T47D (cell line): ENCODE measurements around the gene ZNF830.
A peak's percentile ranks its signal among the peaks of the same experiment; 100 is the strongest.

ENCODE experiments used
- DNase-seq, 2 experiments: peaks; one replicate each; pipeline versions ENCODE4 v3.0.0 to v3.0.0-alpha.2; 2011 to 2012; ENCODE audit warnings: low read depth in 1 of 2, low spot score in 1 of 2
- JUND ChIP-seq: IDR thresholded peaks from 2 replicates; pipeline ENCODE4 v1.6.1; 2012; ENCODE audit warnings: low read depth
- in situ Hi-C: cut with HindIII; loops from 2 replicates; pipeline ENCODE4 v1.10.0; 2016; ENCODE audit warnings: low sequenced_read_pairs, low pct_unique_long_range_greater_than_20kb

Gene ZNF830

DNA sequence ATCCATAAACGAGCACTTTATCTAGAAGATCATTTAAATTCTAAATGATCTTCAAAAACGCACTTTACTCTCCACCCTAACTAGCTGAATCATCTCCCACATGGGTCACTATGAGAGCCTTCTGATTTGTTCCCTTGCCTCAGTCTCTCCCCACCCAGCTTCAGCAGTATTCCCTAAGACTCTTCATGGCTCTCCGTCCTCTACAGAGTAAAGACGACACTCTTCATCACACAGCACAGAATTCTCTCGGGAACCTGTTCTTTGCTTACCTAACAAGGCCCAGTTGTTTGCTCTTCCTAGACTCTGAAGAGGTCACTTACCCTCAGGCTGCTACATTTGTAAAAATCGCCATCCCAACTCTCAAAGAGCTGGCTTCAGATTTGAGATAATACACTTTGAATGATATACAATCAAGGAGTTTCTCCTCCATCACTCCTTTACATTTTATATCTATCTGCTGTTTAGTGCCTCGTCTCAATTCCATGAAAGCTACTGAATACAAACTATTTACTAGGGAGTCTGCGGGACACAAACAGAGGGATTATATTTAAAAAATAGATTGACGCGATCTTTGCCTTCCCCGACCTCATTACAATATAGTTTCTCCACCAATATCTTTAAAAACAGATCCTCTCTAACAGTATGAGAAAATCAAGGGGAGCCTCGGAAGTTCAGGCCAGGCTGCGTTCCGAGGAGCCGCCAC lies 18.5 kb downstream of the ZNF830 start:
- no peak for TF ChIP-seq JUND
- peak; percentile 37 to 76 for DNase-seq
- in situ Hi-C loops = no loop called here

DNA sequence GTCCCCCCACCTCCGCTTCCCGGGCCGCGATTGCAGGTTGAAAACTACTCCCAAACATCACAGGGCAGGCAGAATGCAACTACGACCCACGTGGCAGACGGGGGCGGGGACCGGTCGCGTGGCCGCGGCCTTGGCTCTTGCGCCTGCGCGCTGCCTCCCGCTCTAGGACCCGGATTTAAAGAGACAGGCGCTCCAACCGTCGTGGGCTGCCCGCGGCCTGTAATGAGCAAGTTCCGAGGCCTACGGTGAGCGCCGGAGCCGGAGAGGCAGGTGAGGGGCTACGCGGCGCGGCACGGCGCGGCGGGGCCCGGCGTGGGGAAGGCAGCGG lies 19.0 kb downstream of the ZNF830 start, which contains the start of gene LIG3:
Gene LIG3 (plus strand): TSS at position 160 of the 328 bp plus-strand sequence. CDS start 2,494 bp downstream, outside the sequence.
- TF ChIP-seq JUND = no peak
- DNase-seq = peak; percentile 96 to 97
- in situ Hi-C loops = no loop called here

DNA sequence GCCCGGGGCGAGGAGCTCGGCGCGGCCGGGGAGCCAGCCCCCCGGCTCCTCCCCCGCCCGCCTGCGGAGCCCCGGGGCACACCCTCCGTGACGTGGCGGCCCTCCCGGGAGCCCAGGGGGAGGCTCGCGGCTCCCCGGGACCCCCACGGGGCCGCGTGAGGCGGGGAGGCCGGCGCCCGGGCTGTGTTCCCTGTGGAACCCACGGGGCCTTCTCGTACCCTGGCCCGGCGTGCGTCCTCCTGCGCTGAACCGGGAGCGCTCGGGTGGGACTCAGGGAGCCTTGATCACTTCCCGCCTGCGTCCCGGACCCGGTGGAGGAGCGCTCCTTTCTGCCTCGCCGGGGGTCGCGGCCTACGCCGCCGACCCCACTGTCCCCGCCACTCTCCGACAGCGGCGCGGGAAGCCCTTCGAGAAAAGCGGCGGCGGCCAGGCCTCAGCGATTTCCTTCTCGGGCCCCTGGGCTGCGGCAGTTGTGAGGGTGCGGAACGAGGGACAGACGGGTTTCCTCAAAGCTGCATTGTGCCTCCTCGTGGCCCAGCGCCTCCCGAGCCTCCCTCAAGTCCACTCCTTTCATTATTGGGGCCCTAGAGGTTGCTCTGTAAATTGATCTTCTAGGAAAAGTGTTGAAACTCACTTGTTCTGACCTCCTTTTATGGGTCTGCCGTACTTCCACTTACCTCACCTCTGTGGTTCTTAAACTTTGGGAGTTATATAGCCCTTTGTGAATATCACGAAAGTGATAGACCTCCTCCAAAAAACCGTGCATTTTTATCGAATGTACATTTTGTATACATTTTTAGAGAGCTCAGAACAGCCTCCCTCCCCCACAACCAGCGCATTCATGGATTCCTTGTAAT lies 19.6 kb downstream of the ZNF830 start:
- DNase-seq = peak; percentile 78 to 84
- in situ Hi-C loops = no loop called here
- no peak for TF ChIP-seq JUND

DNA sequence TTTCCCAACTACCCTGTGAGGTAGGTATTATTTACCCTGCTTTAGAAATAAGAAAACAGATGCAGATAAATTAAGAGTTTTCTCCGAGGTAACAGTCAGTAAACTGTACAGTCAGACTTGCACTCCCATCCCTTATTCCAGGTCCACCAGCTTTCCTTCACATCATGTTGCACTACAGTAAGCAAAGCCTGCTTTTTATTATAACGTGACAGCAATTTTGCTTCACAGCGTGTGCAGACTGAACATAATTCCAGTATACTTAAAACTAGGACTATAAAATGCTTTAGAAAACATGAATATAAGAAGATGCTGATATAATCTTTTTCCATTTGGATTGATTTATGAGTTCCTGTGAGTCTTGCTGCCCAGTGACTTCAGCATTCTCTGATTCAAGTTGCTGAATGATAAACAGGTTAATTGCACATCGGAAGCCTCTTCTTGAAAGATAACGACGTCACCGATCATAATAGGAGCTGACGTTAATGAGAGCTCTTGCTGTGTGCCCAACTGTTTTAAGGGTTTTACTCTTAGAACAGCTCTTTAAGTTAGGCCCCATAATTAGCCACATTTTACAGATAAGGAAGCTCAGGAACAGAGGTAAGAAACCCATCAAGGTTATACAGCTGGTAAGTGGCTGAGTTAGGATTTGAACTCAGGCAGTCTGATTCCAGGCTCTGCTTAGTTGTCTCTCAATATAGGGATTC lies 20.4 kb downstream of the ZNF830 start:
- no peak for TF ChIP-seq JUND
- no peak for DNase-seq
- in situ Hi-C loops = no loop called here

DNA sequence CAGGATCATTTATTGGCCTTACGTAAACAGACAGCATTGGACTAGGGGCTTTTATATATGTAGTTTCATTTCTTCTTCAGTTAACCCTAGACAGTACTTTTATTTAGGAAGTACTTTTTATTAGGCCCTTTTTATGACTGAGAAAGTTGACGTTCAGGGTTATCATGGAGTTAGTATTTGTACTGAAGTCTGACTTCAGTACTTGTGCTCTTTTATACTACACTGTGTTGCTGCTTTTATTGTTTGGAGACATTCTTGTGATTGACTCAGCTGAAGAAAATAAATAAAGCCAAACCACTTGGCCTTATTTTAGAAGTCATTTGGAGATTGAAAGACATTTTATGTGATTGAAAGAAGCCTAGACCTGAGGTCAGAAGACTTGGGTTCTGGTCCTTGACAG lies 25.9 kb downstream of the ZNF830 start:
- in situ Hi-C loops = no loop called here
- TF ChIP-seq JUND = no peak
- DNase-seq = no peak

DNA sequence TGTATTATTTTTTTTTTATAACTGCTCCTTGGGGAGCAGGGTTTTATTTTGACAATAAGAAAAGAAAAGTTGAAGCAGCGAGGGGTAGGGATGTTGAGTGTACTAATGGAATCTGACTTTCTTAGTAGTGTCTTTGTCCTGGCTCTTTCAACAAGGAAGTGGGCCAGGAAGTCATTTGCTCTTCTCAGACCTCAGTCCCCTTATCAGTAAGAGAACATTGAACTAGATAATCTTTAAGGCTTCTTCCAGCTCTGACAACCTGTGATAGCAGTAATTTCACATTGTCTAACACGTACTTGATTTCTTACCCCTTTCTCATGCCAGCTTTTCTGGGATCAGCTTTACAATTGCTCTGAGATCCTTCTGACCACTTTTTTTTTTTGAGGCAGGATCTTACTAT lies 27.3 kb downstream of the ZNF830 start:
- DNase-seq = no peak
- in situ Hi-C loops = no loop called here
- no peak for TF ChIP-seq JUND

DNA sequence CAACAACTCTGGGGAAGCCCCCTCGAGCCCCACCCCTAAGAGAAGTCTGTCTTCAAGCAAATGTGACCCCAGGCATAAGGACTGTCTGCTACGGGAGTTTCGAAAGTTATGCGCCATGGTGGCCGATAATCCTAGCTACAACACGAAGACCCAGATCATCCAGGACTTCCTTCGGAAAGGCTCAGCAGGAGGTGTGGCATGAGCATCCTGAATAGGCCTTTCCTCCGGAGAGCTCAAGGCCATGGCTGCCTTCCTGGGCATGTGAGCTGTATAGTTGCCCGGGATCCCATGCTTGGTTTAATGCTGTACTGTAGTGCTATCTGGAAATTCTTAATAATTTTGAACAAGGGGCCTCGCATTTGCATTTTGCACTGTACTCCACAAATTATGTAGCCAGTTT lies 28.1 kb downstream of the ZNF830 start:
- TF ChIP-seq JUND = no peak
- DNase-seq = no peak
- in situ Hi-C loops = no loop called here

DNA sequence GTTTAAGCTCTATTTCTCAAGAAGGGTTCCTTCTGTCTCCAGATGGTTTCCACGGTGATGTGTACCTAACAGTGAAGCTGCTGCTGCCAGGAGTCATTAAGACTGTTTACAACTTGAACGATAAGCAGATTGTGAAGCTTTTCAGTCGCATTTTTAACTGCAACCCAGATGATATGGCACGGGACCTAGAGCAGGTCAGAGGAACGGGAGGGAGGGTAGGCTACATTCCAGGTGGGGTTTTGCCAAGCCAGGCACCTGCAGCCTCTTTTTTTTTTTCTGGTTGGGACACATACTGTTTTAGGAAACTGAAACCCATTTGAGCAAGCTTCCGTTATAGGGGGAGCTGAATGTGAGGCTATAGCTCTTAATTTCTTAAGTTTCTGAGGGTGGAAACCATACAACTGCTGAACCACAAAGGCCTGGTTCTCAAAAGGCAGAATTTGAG lies 29.6 kb downstream of the ZNF830 start:
- TF ChIP-seq JUND = no peak
- in situ Hi-C loops = no loop called here
- peak in 1 of 2 experiments; percentile 30 for DNase-seq

DNA sequence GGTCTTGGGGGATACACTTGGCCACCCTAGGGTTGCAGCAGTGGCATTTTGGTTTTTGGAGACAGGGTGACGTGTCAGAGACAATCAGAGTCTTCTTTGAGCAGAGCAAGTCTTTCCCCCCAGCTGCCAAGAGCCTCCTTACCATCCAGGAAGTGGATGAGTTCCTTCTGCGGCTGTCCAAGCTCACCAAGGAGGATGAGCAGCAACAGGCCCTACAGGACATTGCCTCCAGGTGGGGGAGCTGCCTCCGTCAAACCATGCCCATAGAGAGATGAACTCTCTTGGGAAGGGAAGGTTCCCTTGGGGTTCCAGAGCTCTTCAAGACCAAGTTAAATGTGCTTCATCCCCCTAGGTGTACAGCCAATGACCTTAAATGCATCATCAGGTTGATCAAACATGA lies 30.3 kb downstream of the ZNF830 start:
- no peak for TF ChIP-seq JUND
- DNase-seq = no peak
- in situ Hi-C loops = no loop called here

DNA sequence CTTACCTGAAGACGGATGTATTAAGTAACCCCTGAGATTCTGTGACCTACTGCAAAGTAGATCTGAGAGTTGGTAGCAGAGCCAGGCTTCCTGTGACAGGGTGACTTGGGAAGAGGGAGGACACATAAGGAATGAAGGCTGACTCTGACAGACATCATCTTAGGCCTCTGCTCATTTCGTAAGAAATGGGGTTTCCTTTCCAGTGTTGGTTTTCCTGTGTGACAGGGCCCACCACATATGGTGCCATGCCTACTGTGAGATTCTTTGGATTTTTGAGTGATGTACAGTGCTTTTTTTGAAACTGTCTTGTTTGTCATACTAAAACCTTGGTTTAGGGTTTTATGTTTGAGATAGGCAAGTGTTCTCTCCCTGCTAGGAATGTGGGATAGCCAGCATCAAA lies 31.7 kb downstream of the ZNF830 start:
- DNase-seq = no peak
- no peak for TF ChIP-seq JUND
- in situ Hi-C loops = no loop called here

DNA sequence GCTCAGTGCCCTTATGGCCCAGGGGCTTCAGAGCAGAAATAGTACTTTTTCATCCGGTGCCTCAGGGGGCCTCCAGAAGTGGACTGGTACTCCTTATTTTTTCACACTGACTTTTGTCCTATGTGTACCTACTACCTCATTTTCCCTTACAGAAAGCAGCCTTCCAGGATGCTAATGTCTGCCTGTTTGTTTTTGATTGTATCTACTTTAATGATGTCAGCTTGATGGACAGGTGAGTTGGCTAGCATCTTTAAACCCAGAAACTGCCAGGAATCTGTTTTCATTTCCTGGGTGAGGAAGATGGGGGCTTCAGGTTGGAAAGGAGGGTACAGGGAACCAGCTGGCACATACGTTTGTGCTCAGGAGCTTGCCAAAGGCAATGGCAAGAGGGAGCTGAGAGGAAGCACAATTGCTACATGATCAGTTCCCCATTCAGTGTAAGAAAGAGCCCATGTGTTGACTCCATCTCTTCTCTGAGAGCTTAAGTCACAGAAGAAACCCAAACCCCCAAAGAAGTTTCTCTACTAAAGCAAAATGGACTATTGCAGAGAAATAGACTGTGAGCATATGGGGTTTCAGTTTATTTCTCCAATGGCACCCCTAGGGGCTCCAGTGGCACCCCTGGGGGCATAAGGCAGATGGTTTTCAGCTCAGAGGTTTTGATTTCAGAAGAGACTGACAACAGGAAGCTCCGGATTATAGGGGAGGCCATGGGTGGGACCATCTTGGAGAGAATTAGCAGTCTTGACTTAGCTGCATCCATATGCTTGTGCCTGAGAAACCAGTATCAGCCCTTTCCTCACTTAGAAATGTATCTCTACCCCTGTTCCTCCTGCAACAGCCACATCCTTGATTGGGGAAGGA lies 35.3 kb downstream of the ZNF830 start:
- in situ Hi-C loops = no loop called here
- peak; percentile 30 to 62 for DNase-seq

DNA sequence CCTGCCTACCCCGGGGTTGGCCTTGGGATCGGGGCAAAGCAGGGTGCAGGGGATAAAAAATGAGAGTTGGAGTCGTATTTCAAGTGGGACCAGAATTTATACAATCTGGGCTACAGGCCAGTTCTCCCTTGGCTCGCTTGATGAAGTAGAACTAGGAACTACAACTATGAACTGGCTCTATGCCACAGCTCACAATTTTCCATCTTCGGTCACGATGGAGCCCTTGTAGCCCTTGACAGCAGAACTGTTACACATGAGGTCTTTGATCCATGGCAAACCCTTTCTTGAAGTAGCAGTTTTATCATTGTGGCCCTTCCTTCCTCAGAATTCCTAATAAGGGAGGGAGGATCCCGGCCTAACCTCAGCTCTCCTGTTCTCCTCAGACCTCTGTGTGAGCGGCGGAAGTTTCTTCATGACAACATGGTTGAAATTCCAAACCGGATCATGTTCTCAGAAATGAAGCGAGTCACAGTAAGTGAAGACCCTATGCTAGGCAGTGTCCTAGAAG lies 36.1 kb downstream of the ZNF830 start:
- DNase-seq = peak; percentile 26 to 58
- in situ Hi-C loops = no loop called here
- TF ChIP-seq JUND = no peak

More for the DNA sequence above, 35.3 kb downstream of the ZNF830 start:
- TF ChIP-seq JUND = 0 out of 2 replicates have a peak, but pooled peaks have one; percentile 40
